Measurements from ENCODE around the gene MIPEP.

Gene MIPEP

DNA sequence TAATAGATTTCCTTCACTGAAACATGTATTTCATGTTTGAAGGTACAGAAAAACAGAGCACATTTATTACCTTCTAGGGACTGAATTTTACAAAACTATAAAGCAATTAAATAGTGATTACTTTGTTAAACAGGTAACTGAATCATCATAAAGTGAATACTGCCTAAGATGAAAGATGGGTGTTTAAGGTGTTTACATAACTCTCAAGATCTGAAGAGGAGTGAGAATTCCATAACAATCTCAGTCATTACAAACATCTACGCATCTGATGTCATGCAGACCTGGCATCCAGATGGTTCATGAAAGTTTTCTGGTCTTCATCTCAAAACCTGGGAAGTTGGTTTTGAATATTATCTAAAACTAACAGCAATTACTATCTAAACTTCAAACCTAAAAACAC lies 80.4 kb downstream of the MIPEP start:
- H3K9me3 ChIP-seq (ENCODE audit: control insufficient read depth, insufficient read depth, low read length): no peaks in the 10 kb centered on the region
- no peak overlapping the region for H3K9ac ChIP-seq (ENCODE audit: low read depth, low read length)
- H3K27ac ChIP-seq (ENCODE audit: low read depth, low read length): no peak overlapping the region
- H3K36me3 ChIP-seq (ENCODE audit: control insufficient read depth, insufficient read depth, low read length): peaks cover 8% of the 10 kb centered on the region; the same call in 1 of the 2 replicates
- no peaks in the 10 kb centered on the region for H3K27me3 ChIP-seq (ENCODE audit: control insufficient read depth, insufficient read depth, low read length)
- no peak overlapping the region for H3K4me3 ChIP-seq (ENCODE audit: low read depth, low read length)
- peaks cover 26% of the 10 kb centered on the region; the same call in 1 of the 2 replicates for H3K4me1 ChIP-seq (ENCODE audit: control insufficient read depth, insufficient read depth, low read length)

DNA sequence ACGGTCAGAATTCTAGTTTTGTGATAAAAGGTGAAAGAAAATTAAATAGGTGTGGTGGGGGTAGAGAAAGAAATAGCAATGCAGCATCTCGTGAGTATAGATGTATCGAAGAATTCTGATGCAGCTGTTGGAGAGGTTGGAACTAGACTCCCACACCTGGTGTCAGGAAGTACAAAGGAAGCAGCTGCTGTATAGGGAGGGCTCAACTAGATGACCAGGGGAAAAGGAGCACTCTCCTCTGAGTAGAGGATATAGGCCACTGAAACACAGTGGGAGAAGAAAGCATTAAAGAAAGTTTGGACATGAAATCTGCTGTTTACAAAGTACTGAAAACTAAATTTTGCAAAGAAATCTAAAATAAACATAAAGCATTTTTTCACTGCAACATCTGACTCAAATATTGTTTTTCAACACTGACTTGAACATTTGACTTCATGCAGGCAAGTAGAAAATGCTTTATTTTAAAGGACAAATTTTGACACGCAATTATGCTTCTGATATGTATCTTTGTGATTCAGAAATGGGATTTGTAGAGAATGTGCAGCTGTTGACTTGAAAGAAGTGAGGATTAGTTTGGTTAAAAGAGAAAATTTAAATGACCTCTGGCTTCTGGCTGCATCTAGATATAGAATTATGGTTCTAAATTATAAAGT lies 82.2 kb downstream of the MIPEP start:
- no peak overlapping the region for H3K27ac ChIP-seq (ENCODE audit: low read depth, low read length)
- no peak overlapping the region for H3K9ac ChIP-seq (ENCODE audit: low read depth, low read length)
- no peaks in the 10 kb centered on the region for H3K27me3 ChIP-seq (ENCODE audit: control insufficient read depth, insufficient read depth, low read length)
- H3K4me1 ChIP-seq (ENCODE audit: control insufficient read depth, insufficient read depth, low read length): peaks cover 26% of the 10 kb centered on the region; the same call in 1 of the 2 replicates
- H3K9me3 ChIP-seq (ENCODE audit: control insufficient read depth, insufficient read depth, low read length): no peaks in the 10 kb centered on the region
- no peak overlapping the region for H3K4me3 ChIP-seq (ENCODE audit: low read depth, low read length)
- peaks cover 8% of the 10 kb centered on the region; the same call in 1 of the 2 replicates for H3K36me3 ChIP-seq (ENCODE audit: control insufficient read depth, insufficient read depth, low read length)

DNA sequence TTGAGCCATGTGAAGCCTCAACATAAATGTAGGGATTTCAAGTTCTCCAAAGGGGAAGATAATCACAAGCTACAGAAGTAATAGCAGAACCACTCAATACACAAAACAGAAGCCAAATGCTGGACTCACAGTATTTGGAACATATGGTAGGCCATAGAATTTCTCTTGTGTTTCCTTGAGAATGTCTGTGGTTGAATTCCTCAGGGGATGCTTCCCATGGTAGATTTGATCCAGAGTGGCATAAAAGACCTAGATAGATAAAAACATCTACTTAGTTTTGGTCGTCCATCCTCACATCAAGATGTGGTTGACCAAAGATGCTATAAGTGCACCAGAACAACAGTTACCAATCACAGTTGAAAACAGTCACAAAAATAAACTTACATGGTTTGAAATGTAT lies 83.4 kb downstream of the MIPEP start:
- H3K27ac ChIP-seq (ENCODE audit: low read depth, low read length): no peak overlapping the region
- H3K9me3 ChIP-seq (ENCODE audit: control insufficient read depth, insufficient read depth, low read length): no peaks in the 10 kb centered on the region
- peaks cover 16% of the 10 kb centered on the region; the same call in 1 of the 2 replicates for H3K4me1 ChIP-seq (ENCODE audit: control insufficient read depth, insufficient read depth, low read length)
- no peak overlapping the region for H3K4me3 ChIP-seq (ENCODE audit: low read depth, low read length)
- H3K9ac ChIP-seq (ENCODE audit: low read depth, low read length): no peak overlapping the region
- H3K27me3 ChIP-seq (ENCODE audit: control insufficient read depth, insufficient read depth, low read length): no peaks in the 10 kb centered on the region
- peaks cover 8% of the 10 kb centered on the region; the same call in 1 of the 2 replicates for H3K36me3 ChIP-seq (ENCODE audit: control insufficient read depth, insufficient read depth, low read length)

DNA sequence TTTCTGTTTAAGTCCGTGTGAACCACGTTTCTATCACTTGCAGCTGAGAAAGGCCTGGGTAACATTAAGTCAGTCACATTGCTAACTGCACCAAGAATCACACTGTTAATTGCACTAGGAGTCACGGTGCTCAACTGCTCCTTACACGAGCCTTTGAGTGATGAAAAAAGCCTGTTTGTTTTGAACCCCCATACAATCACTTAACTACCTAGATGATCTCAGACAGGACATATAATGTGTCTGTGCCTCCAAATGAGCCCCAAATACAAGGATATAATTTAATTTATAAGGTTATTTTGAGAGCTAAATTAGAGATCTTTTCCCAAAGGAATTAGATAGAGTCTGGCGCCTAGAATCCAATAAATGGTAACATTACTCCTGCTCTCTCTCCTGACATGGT lies 84.1 kb downstream of the MIPEP start:
- Histone ChIP-seq H3K9me3 (ENCODE audit: control insufficient read depth, insufficient read depth, low read length) (no peaks in the 10 kb centered on the region), H3K4me1 (ENCODE audit: control insufficient read depth, insufficient read depth, low read length) (peaks cover 10% of the 10 kb centered on the region; the same call in 1 of the 2 replicates), H3K9ac (ENCODE audit: low read depth, low read length) (no peak overlapping the region), H3K27me3 (ENCODE audit: control insufficient read depth, insufficient read depth, low read length) (no peaks in the 10 kb centered on the region), H3K4me3 (ENCODE audit: low read depth, low read length) (no peak overlapping the region), H3K27ac (ENCODE audit: low read depth, low read length) (no peak overlapping the region), H3K36me3 (ENCODE audit: control insufficient read depth, insufficient read depth, low read length) (peaks cover 8% of the 10 kb centered on the region; the same call in 1 of the 2 replicates)

DNA sequence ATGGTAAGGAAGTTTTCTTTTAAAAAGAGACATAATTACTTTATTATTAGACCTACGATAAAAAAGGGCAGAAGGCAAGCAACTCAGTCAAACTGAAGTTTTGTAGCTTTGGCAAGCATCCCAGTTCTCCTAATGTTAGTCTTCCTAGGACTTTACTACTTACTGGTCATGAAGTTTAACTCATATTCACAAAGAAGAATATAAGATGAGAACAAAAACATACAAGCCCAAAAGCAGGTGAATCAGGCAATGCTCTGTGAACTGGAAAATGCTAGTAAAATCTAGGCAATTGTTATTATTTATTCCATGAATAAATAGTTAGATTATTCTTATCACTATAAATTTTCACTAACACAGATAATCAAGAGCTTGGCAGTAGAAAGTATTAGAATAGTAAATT lies 85.0 kb downstream of the MIPEP start:
- H3K27me3 ChIP-seq (ENCODE audit: control insufficient read depth, insufficient read depth, low read length): no peaks in the 10 kb centered on the region
- H3K4me1 ChIP-seq (ENCODE audit: control insufficient read depth, insufficient read depth, low read length): peaks cover 9% of the 10 kb centered on the region; the same call in 1 of the 2 replicates
- H3K9me3 ChIP-seq (ENCODE audit: control insufficient read depth, insufficient read depth, low read length): no peaks in the 10 kb centered on the region
- H3K27ac ChIP-seq (ENCODE audit: low read depth, low read length): no peak overlapping the region
- H3K9ac ChIP-seq (ENCODE audit: low read depth, low read length): no peak overlapping the region
- no peak overlapping the region for H3K4me3 ChIP-seq (ENCODE audit: low read depth, low read length)
- peaks cover 8% of the 10 kb centered on the region; the same call in 1 of the 2 replicates for H3K36me3 ChIP-seq (ENCODE audit: control insufficient read depth, insufficient read depth, low read length)

DNA sequence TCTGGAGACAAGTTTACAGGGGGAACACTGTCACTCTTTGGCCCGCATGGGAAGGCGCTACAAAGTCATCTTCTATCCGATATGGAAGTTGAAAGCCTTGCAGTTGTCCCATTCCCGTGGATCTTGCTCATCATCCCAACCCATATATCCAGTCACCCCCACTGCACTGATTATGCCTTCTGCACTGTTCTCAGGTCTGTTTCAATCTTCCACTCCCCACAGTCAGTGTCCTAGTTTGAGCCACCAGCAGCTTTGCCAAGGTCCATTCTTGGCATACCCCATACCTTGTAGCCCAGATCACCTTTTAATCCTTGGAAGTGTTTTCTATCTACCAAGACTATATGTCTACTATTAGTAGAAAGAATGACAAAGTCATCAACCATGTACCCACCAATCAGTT lies 88.1 kb downstream of the MIPEP start:
- H3K27ac ChIP-seq (ENCODE audit: low read depth, low read length): no peak overlapping the region
- H3K9me3 ChIP-seq (ENCODE audit: control insufficient read depth, insufficient read depth, low read length): peaks cover 7% of the 10 kb centered on the region; the same call in 1 of the 2 replicates
- H3K36me3 ChIP-seq (ENCODE audit: control insufficient read depth, insufficient read depth, low read length): peaks cover 8% of the 10 kb centered on the region; the same call in 1 of the 2 replicates
- H3K27me3 ChIP-seq (ENCODE audit: control insufficient read depth, insufficient read depth, low read length): no peaks in the 10 kb centered on the region
- H3K4me3 ChIP-seq (ENCODE audit: low read depth, low read length): no peak overlapping the region
- no peaks in the 10 kb centered on the region for H3K4me1 ChIP-seq (ENCODE audit: control insufficient read depth, insufficient read depth, low read length)
- no peak overlapping the region for H3K9ac ChIP-seq (ENCODE audit: low read depth, low read length)

DNA sequence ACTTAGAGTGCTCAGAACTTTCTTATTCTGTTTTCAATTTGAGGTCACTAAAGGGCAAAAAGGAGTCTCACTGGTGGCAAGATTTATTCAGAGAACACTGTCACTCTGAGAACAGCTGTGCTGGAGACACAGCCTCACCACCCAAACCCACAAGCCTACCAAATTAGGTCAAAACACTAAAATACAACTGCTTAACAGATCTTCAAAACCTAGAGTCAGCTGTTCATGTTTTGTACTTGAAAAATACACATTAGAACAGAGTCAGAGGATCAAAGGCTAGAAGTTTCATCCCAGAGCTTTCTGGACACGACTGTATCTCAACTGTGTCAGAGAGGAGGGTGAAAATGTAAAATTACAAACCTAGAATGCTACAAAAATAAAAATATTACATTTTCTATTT lies 89.3 kb downstream of the MIPEP start:
- H3K4me1 ChIP-seq (ENCODE audit: control insufficient read depth, insufficient read depth, low read length): peaks cover 4% of the 10 kb centered on the region
- no peak overlapping the region for H3K27ac ChIP-seq (ENCODE audit: low read depth, low read length)
- H3K4me3 ChIP-seq (ENCODE audit: low read depth, low read length): no peak overlapping the region
- H3K27me3 ChIP-seq (ENCODE audit: control insufficient read depth, insufficient read depth, low read length): no peaks in the 10 kb centered on the region
- peaks cover 7% of the 10 kb centered on the region; the same call in 1 of the 2 replicates for H3K9me3 ChIP-seq (ENCODE audit: control insufficient read depth, insufficient read depth, low read length)
- H3K36me3 ChIP-seq (ENCODE audit: control insufficient read depth, insufficient read depth, low read length): no peaks in the 10 kb centered on the region
- no peak overlapping the region for H3K9ac ChIP-seq (ENCODE audit: low read depth, low read length)

DNA sequence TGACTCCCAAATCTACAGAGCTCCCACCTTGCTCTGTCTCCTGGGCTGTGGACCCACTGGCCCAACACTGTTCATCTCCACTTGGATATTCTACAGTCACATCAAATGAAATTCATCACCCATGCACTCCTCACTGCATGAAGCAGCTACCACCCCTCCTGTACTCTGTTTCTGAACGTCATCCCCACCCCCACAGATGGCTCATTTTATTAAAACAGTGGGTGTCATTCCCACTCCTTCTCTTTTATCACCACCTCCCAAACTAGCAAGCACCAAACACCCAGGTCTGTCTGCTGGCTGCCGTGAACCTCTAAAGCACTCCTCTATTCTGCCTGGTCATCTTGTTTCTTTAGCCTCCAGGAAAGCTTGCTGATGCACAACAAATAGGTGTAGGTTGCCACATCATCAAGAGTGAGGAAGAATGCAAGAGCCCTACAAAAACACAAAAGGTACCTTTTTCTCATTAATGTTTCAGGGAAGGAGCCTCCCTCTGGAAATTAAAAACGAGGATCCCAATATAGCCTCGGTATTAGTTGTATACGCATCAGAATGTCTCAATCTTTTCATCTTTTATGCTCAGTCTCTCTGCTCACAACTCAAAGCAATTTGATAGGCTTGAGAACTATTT lies 91.8 kb downstream of the MIPEP start:
- Histone ChIP-seq H3K36me3 (ENCODE audit: control insufficient read depth, insufficient read depth, low read length) (no peaks in the 10 kb centered on the region), H3K27ac (ENCODE audit: low read depth, low read length) (no peak overlapping the region)

DNA sequence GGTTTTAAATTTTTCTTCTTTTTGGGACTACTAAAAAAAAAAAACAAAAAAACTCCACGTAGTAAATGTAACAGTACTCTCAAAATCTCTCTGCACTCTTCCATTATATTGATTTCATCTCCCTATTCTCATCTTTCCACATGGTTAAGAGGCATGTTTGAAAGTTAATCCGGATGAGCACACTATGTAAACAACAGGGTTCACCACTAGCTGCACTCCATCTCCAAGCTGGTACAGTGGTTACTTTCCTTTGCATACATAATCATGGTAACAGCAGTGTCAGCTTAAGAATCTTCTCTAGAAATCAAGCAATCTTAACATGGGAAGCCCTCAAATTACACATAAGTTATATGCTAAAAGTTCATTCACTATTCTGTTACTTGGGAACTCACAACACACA lies 92.6 kb downstream of the MIPEP start:
- Histone ChIP-seq H3K4me1 (ENCODE audit: control insufficient read depth, insufficient read depth, low read length) (peaks cover 13% of the 10 kb centered on the region), H3K9ac (ENCODE audit: low read depth, low read length) (no peak overlapping the region), H3K27me3 (ENCODE audit: control insufficient read depth, insufficient read depth, low read length) (no peaks in the 10 kb centered on the region), H3K27ac (ENCODE audit: low read depth, low read length) (no peak overlapping the region), H3K9me3 (ENCODE audit: control insufficient read depth, insufficient read depth, low read length) (peaks cover 7% of the 10 kb centered on the region; the same call in 1 of the 2 replicates), H3K36me3 (ENCODE audit: control insufficient read depth, insufficient read depth, low read length) (no peaks in the 10 kb centered on the region), H3K4me3 (ENCODE audit: low read depth, low read length) (no peak overlapping the region)

More for the DNA sequence above, 91.8 kb downstream of the MIPEP start:
- peaks cover 13% of the 10 kb centered on the region for H3K4me1 ChIP-seq (ENCODE audit: control insufficient read depth, insufficient read depth, low read length)
- H3K4me3 ChIP-seq (ENCODE audit: low read depth, low read length): no peak overlapping the region
- no peaks in the 10 kb centered on the region for H3K27me3 ChIP-seq (ENCODE audit: control insufficient read depth, insufficient read depth, low read length)
- H3K9me3 ChIP-seq (ENCODE audit: control insufficient read depth, insufficient read depth, low read length): peaks cover 7% of the 10 kb centered on the region; the same call in 1 of the 2 replicates
- H3K9ac ChIP-seq (ENCODE audit: low read depth, low read length): no peak overlapping the region

DNA sequence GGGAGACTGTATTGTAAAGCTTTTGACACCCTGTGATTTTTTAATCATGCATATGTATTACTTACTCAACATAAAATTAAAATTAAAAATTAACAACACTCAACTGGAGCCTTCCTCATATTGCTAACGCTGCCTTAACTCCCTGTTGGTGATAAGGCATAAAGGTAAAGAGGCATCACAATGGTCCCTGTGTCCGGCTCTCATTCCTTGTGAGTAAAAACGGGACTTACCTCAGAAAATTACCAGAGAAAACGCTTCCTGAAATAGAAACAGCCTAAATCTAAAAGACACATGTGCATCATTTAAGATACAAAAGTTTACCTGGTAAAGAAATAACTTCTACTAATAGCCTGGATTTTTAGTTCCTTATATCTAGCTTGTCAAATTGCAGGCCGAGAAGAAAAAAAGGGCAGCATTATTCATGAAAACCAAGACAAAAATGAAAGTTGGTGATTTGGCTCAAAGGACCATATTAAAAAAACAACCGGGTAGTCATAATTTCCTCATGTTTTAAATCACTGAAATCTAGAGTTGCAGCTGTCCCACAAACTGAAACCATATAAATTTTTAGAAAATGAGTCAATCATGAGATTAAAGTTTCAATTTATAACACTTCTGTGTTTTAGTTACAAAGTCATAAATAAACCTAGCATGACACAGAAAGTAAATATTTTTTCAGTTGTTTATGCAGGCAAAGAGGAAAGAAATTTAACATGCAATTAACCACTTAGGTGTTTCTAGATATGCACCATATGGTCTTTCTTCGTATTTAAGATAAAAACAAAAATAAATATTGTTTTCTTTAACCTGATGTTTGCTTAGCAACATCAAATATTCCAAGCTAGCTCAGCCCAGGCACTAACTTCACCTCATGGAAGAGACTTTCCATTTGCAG lies 94.7 kb downstream of the MIPEP start:
- no peak overlapping the region for H3K9ac ChIP-seq (ENCODE audit: low read depth, low read length)
- no peak overlapping the region for H3K4me3 ChIP-seq (ENCODE audit: low read depth, low read length)
- H3K36me3 ChIP-seq (ENCODE audit: control insufficient read depth, insufficient read depth, low read length): no peaks in the 10 kb centered on the region
- H3K9me3 ChIP-seq (ENCODE audit: control insufficient read depth, insufficient read depth, low read length): peaks cover 7% of the 10 kb centered on the region; the same call in 1 of the 2 replicates
- no peaks in the 10 kb centered on the region for H3K27me3 ChIP-seq (ENCODE audit: control insufficient read depth, insufficient read depth, low read length)
- H3K27ac ChIP-seq (ENCODE audit: low read depth, low read length): no peak overlapping the region
- H3K4me1 ChIP-seq (ENCODE audit: control insufficient read depth, insufficient read depth, low read length): peaks cover 19% of the 10 kb centered on the region

All from HUES48 (cell line).